ENCODE measurements around the gene POLR1H. TPM values are rescaled to one million over a fixed set of nuclear protein-coding genes. Genes with fewer than 3 reads are reported as not detected.

The POLR1H gene
- total RNA-seq, 1 donor, result 88.1 TPM

DNA sequence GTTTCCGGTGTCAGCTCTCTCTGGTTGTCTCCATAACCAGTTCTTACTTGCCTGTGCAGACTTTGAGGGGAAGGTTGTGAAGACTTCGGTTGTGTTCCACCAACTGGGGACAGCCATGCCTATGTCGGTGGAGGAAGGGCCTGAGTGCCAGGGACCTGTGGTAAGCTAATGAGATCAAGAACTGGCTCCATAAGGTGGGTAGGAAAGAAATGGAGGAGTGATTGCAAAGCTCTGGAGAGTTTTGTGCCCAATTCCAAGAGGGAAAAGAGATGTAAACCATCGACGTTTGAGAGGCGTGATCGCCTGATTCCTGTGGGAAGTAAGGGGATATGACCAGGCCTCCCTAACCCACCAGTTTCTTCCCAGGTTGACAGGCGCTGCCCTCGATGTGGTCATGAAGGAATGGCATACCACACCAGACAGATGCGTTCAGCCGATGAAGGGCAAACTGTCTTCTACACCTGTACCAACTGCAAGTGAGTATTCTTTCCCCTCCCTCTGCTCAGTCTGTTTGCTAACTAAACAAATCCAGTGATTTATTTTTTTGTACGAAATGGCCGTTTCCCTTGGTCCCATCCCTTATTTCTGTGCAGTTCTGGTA is 893 bp downstream of the POLR1H start:
- no peak for DNase-seq (ENCODE audit: low read depth in 2 of 3, low spot score in 2 of 3)

- no peak for DNase-seq (ENCODE audit: low read depth in 2 of 3, low spot score in 2 of 3)
Measured at GRCh38 chr6:30062471-30063178, 1.6 kb downstream of the POLR1H start.

DNA sequence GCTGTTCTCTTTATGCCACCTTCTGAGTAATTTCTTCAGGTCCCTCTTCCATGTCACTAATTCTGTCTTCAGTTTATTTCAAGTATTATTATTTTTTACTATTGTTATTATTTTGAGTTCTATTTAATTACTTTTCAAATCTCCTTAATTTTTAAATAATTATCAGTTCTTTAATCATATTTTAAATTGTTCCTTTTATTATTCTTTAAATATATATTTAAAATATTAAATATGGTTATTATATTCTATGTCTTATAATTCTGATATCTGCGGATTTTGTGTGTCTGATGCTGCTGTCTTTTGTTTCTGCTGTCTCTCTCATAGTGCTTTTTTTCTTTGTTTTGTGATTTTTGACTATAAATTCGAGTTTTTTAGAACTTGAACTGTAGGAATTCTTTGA is 2.2 kb downstream of the POLR1H start:
- DNase-seq (ENCODE audit: low read depth in 2 of 3, low spot score in 2 of 3), result no peak

GRCh38 chr6:30066082-30066481 is 5.0 kb downstream of the POLR1H start:
- DNase-seq (ENCODE audit: low read depth in 2 of 3, low spot score in 2 of 3), result no peak

- peak; percentile 97 to 100 (median 100) for DNase-seq (ENCODE audit: low read depth in 2 of 3, low spot score in 2 of 3)
Measured at GRCh38 chr6:30066577-30067459, 5.8 kb downstream of the POLR1H start, which contains the start of gene PPP1R11. Gene PPP1R11, plus strand, starts transcription at chr6:30067198. Its CDS starts 213 bp downstream, at chr6:30067411.

DNA sequence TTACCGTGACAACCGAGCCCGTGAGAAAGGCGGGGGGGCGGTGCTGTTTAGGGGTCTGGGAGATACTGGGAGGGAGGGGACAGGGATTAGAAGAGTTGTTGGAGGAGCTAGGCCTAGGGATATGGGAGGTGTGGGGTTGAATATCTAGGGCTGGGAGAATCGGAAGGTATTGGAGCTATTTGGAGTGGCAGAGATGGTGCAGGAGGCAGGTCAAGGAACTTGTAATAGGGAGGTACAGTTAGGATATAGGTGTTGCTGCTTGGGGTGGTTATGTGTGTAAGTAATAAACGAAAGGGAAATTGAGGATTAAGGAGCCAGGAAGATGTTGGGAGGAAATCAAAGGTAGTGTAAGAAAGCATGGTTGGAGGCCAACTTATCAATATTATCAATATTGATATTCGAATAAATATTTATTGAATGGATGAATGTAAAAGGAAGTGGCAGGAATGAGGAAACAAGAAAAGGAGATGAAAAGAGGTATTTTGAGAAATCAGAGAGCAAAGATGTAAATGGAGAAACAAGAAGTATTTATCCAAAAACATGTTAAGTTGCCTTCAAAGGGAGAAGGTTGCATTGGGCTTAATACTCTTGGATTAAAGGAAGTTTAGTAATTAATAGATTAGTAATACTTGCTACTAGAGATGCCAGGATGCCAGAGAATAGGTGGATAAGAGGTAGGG is 6.5 kb downstream of the POLR1H start:
- DNase-seq (ENCODE audit: low read depth in 2 of 3, low spot score in 2 of 3), result no peak

GRCh38 chr6:30071081-30071818 is 10.2 kb downstream of the POLR1H start:
- peak in 1 of 3 donors; percentile 50 for DNase-seq (ENCODE audit: low read depth in 2 of 3, low spot score in 2 of 3)

DNA sequence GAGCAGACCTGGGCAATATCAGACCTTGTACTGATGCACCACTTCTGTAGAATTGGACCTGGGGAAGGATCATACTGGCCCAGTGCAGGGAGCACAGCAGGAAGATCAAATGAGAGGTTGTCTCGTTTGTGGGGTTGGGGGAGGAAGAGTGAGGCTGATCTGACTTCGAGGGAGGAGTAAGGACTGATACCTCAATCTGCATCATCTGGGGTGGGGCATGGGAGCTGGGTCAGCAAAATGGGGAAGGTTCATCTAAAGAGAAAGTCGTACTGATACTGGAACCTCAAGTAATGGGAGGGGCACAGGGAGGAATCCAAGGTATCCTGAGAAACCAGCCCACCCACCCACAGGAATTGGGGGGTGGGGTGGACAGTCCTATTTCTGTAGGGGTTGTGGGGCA is 10.8 kb downstream of the POLR1H start:
- no peak for DNase-seq (ENCODE audit: low read depth in 2 of 3, low spot score in 2 of 3)

DNA sequence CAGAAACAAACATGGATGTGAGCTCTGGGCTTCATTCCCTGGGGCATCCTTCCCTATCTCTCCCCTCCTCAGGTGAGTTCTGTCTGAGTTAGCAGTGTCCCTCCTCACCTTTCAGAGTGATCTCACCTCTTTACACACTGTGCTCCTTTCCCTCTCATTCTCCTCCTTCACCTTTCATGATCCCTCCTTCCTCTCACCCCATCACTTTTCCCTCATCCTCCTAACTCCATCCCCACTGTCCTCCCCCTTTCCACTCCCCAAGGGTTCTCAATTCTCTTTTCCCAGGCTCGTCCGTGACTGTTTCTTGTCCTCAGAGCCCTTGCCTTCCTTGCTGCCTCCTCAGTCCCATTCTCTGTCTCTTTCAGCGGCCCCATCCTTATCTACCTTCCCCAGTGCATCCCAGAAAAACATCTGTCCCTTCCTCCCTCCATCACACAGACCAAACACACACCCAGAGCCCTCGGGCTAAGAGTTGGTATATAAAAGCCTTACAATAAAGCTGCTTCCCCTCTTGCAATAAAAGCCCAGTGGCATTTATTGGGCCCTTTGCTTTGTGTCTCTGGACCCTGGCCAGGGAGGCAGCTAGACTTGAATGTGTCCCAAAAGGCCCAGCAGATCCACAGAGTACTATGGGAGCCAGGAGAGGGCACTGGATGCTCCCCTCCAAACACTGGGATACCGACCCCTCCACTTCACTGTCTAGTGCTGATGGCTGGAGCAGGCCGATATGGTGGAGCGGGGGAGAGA is 12.6 kb downstream of the POLR1H start:
- DNase-seq (ENCODE audit: low read depth in 2 of 3, low spot score in 2 of 3), result no peak

- no peak for DNase-seq (ENCODE audit: low read depth in 2 of 3, low spot score in 2 of 3)
Measured at GRCh38 chr6:30074331-30075093, 13.4 kb downstream of the POLR1H start.

GRCh38 chr6:30075094-30075789 is 14.2 kb downstream of the POLR1H start, which contains the start of gene RNF39:
Gene RNF39, minus strand, starts transcription at chr6:30075769. Its CDS starts 184 bp downstream, at chr6:30075585.
- DNase-seq (ENCODE audit: low read depth in 2 of 3, low spot score in 2 of 3), result no peak

GRCh38 chr6:30075790-30076732 is 15.0 kb downstream of the POLR1H start:
- DNase-seq (ENCODE audit: low read depth in 2 of 3, low spot score in 2 of 3), result no peak

GRCh38 chr6:30077218-30077617 is 16.2 kb downstream of the POLR1H start:
- DNase-seq (ENCODE audit: low read depth in 2 of 3, low spot score in 2 of 3), result no peak

- no peak for DNase-seq (ENCODE audit: low read depth in 2 of 3, low spot score in 2 of 3)
Measured at GRCh38 chr6:30087876-30088275, 26.8 kb downstream of the POLR1H start.

GRCh38 chr6:30091577-30092381 is 30.7 kb downstream of the POLR1H start:
- no peak for DNase-seq (ENCODE audit: low read depth in 2 of 3, low spot score in 2 of 3)

Measured in hematopoietic multipotent progenitor cell (in vitro differentiated cells).